Sigmoid colon (tissue), 3 donors: ENCODE measurements around the gene CHMP1A.

Experiments used
- CTCF ChIP-seq, 4 experiments: fragments of 450-650 bp in 3 of 4; fragments of 200-600 bp in 1 of 4; IDR thresholded peaks; one replicate each; pipeline ENCODE4 v1.5.1; 2016 to 2019; ENCODE audit warnings: antibody characterized with exemption in 4 of 4, mild to moderate bottlenecking in 3 of 4, moderate library complexity in 2 of 4
- POLR2A ChIP-seq, 2 donors: fragments of 450-650 bp; IDR thresholded peaks; one replicate each; pipeline ENCODE4 v1.6.1; 2016; ENCODE audit warnings: antibody characterized with exemption in 2 of 2, mild to moderate bottlenecking in 2 of 2, moderate library complexity in 2 of 2

DNA sequence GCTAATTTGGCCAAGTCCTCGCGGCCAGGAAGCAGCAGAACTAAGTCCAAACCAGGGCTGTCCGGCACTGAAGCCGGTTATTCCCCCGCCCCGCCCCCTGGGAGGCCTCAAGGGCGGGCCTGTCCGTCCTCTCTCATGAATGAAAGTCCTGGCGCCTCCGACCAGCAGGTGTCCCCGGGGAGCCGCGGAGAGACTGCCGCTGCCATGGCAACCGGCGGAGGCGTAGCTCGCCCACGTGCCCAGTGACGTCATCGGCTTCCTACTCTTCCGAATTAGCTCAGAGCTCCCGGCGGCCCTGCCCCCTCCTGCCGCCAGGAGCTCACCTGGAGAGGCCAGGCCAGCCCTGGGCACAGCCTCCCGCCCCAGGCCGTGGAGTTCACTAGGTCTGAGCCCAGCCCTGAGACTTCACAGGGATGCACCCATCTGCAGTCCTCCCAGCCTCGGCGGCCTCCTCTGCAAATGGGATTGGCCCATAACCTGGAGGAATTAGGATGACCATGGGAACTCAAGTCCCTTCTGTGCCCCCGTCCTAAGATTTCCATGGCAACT, 42.7 kb upstream of the CHMP1A start:
- TF ChIP-seq CTCF (IDR thresholded peaks at IDR 0.05) (peak; percentile 72 to 88 (median 78)), POLR2A (IDR thresholded peaks at IDR 0.05) (peak in 1 of 2 donors; percentile 22)
